H1 (cell line): Measurements from ENCODE around the gene PET100. TPM values are rescaled to one million over a fixed set of nuclear protein-coding genes. Genes with fewer than 3 reads are reported as not detected.

Experiments
- CTCF ChIA-PET: fragments of 300-600 bp; sonication (Branson Sonifier 250); formaldehyde crosslinking; loops from one replicate; lab custom pipeline; 2021; ENCODE audit not compliant: partially characterized antibody; lab: Charles Lee
- POLR2A ChIA-PET: fragments of 300-600 bp; sonication (Branson Sonifier 250); formaldehyde crosslinking; loops from one replicate; lab custom pipeline; 2021; ENCODE audit warnings: inconsistent platforms; ENCODE audit not compliant: partially characterized antibody; lab: Charles Lee
- DNase-seq, 2 experiments: peaks; one replicate each; pipeline versions ENCODE4 v3.0.0 to v3.0.0-alpha.2; 2010 to 2022; ENCODE audit warnings: low spot score in 2 of 2, low read depth in 1 of 2, mixed read lengths in 1 of 2
- FAIRE-seq: peaks from 2 replicates; lab custom pipeline; 2011; peaks lifted over from hg19 to GRCh38; lab: Jason Lieb, UNC
- H2AFZ ChIP-seq: 2 replicates; pipeline ENCODE4 v1.8.1; 2012; ENCODE audit warnings: low read length, inconsistent platforms
- H2AK5ac ChIP-seq: 2 replicates; pipeline ENCODE4 v1.6.1; 2013; ENCODE audit warnings: low read depth, low read length
- H2BK120ac ChIP-seq: replicated peaks from 2 replicates; pipeline ENCODE3; 2013; ENCODE audit warnings: low read depth, low read length, inconsistent platforms
- H2BK12ac ChIP-seq: 2 replicates; pipeline ENCODE4 v1.6.1; 2013; ENCODE audit warnings: low read depth, low read length
- H2BK15ac ChIP-seq: 2 replicates; pipeline ENCODE4 v1.6.1; 2013; ENCODE audit warnings: low read length
- H2BK20ac ChIP-seq: 2 replicates; pipeline ENCODE4 v1.6.1; 2013; ENCODE audit warnings: low read length
- H2BK5ac ChIP-seq: 2 replicates; pipeline ENCODE4 v1.6.1; 2013; ENCODE audit warnings: low read depth, low read length
- H3K14ac ChIP-seq: 2 replicates; pipeline ENCODE4 v1.6.1; 2013; ENCODE audit warnings: inconsistent platforms; ENCODE audit not compliant: insufficient read length
- H3K18ac ChIP-seq: 2 replicates; pipeline ENCODE4 v1.6.1; 2013; ENCODE audit warnings: low read length; ENCODE audit errors: extremely low read depth
- H3K23ac ChIP-seq: 2 replicates; pipeline ENCODE4 v1.6.1; 2013; ENCODE audit warnings: inconsistent platforms; ENCODE audit not compliant: insufficient read length
- H3K23me2 ChIP-seq: 2 replicates; pipeline ENCODE4 v1.6.1; 2013; ENCODE audit warnings: low read depth, low read length
- H3K27ac ChIP-seq: 2 replicates; pipeline ENCODE4 v1.6.1; 2011; ENCODE audit warnings: low read depth, low read length, inconsistent platforms
- H3K27me3 ChIP-seq, 4 experiments: replicated peaks in 1 of 4; 1 replicate in 1 of 4; 2 replicates in 3 of 4; pipeline versions ENCODE4 v1.6.1 to v1.8.1; 2011 to 2013; ENCODE audit warnings: low read length in 3 of 4, mild to moderate bottlenecking in 3 of 4, inconsistent platforms in 2 of 4, mixed read lengths in 2 of 4, moderate library complexity in 1 of 4; ENCODE audit not compliant: control insufficient read depth in 3 of 4, insufficient read depth in 3 of 4; ENCODE audit errors: extremely low read depth in 1 of 4
- H3K36me3 ChIP-seq, 4 experiments: 2 replicates each; pipeline versions ENCODE4 v1.6.1 to v1.8.1; 2011 to 2013; ENCODE audit warnings: mild to moderate bottlenecking in 4 of 4, low read length in 3 of 4, moderate library complexity in 2 of 4, control low read depth in 1 of 4, inconsistent platforms in 1 of 4; ENCODE audit not compliant: insufficient read depth in 4 of 4, control insufficient read depth in 2 of 4
- H3K4ac ChIP-seq: replicated peaks from 2 replicates; pipeline ENCODE3; 2013; ENCODE audit warnings: low read length, low read depth, mixed read lengths, inconsistent platforms; ENCODE audit not compliant: insufficient read length
- H3K4me1 ChIP-seq, 4 experiments: replicated peaks in 1 of 4; 1 replicate in 1 of 4; 2 replicates in 3 of 4; pipeline versions ENCODE4 v1.6.1 to v1.8.1; 2011 to 2013; ENCODE audit warnings: low read length in 3 of 4, inconsistent platforms in 2 of 4, mixed read lengths in 1 of 4; ENCODE audit not compliant: insufficient read depth in 4 of 4, control insufficient read depth in 3 of 4
- H3K4me2 ChIP-seq, 2 experiments: 2 replicates each; pipeline versions ENCODE4 v1.6.1 to v1.8.1; 2011 to 2013; ENCODE audit warnings: low read depth in 2 of 2, low read length in 2 of 2, control low read depth in 1 of 2, inconsistent platforms in 1 of 2, mild to moderate bottlenecking in 1 of 2; ENCODE audit not compliant: insufficient read depth in 1 of 2
- H3K4me3 ChIP-seq, 4 experiments: fragments of 200-600, 300-600 bp in 1 of 4; sonication (generic), shearing (Covaris generic), sonication (Bioruptor Twin) in 1 of 4; 2 replicates each; pipeline versions ENCODE4 v1.5.1 to v1.8.1; 2011 to 2016; ENCODE audit warnings: low read length in 4 of 4, low read depth in 3 of 4, control low read depth in 2 of 4, inconsistent platforms in 2 of 4, mild to moderate bottlenecking in 2 of 4, mixed read lengths in 1 of 4, moderate library complexity in 1 of 4; ENCODE audit not compliant: insufficient read depth in 2 of 4; ENCODE audit errors: extremely low read depth in 1 of 4
- H3K56ac ChIP-seq: replicated peaks from 2 replicates; pipeline ENCODE3; 2013; ENCODE audit warnings: low read depth, mild to moderate bottlenecking, mixed read lengths, low read length, inconsistent platforms; ENCODE audit not compliant: insufficient read length
- H3K79me1 ChIP-seq: 2 replicates; pipeline ENCODE4 v1.6.1; 2013; ENCODE audit warnings: low read depth, low read length, control low read depth
- H3K79me2 ChIP-seq, 2 experiments: 2 replicates each; pipeline versions ENCODE4 v1.6.1 to v1.8.1; 2012 to 2013; ENCODE audit warnings: low read length in 2 of 2, mild to moderate bottlenecking in 2 of 2, inconsistent platforms in 1 of 2; ENCODE audit not compliant: insufficient read depth in 2 of 2, control insufficient read depth in 1 of 2
- H3K9ac ChIP-seq, 4 experiments: replicated peaks in 1 of 4; 1 replicate in 1 of 4; 2 replicates in 3 of 4; pipeline versions ENCODE4 v1.6.1 to v1.8.1; 2011 to 2013; ENCODE audit warnings: low read depth in 3 of 4, low read length in 3 of 4, control low read depth in 2 of 4, mild to moderate bottlenecking in 2 of 4, moderate library complexity in 2 of 4, inconsistent platforms in 1 of 4; ENCODE audit errors: extremely low read depth in 1 of 4
- H3K9me3 ChIP-seq, 2 experiments: 2 replicates each; pipeline versions ENCODE4 v1.6.1 to v1.8.1; 2012 to 2013; ENCODE audit warnings: mild to moderate bottlenecking in 2 of 2, moderate library complexity in 2 of 2, control low read depth in 1 of 2, inconsistent platforms in 1 of 2, low read depth in 1 of 2, low read length in 1 of 2, mixed read lengths in 1 of 2; ENCODE audit not compliant: insufficient read depth in 2 of 2
- H4K20me1 ChIP-seq, 2 experiments: replicated peaks in 1 of 2; 2 replicates each; pipeline versions ENCODE3 to v1.8.1; 2011 to 2013; ENCODE audit warnings: inconsistent platforms in 2 of 2, low read length in 2 of 2, mild to moderate bottlenecking in 1 of 2; ENCODE audit not compliant: insufficient read depth in 2 of 2, control insufficient read depth in 1 of 2
- H4K5ac ChIP-seq: 2 replicates; pipeline ENCODE4 v1.6.1; 2013; ENCODE audit warnings: low read length, low read depth, mixed read lengths, inconsistent platforms; ENCODE audit not compliant: insufficient read length
- H4K8ac ChIP-seq: 2 replicates; pipeline ENCODE4 v1.8.0; 2013; ENCODE audit warnings: mild to moderate bottlenecking, moderate library complexity, low read length, inconsistent platforms; ENCODE audit not compliant: insufficient read depth; ENCODE audit errors: extremely low read depth
- H4K91ac ChIP-seq: replicated peaks from 2 replicates; pipeline ENCODE3; 2013; ENCODE audit warnings: low read length, mixed read lengths, inconsistent platforms; ENCODE audit not compliant: insufficient read length
- TAF1 ChIP-seq: IDR thresholded peaks from 2 replicates; pipeline ENCODE4 v1.6.1; 2011; ENCODE audit warnings: mild to moderate bottlenecking, low read depth, low read length
- WGBS, 2 experiments: shearing (Covaris generic) in 1 of 2; methylation state at CpG; one replicate each; pipeline versions ENCODE4 v1.1.6 to v1.1.7; 2013 to 2015; ENCODE audit warnings: low lambda C conversion rate in 2 of 2, mixed read lengths in 2 of 2, inconsistent platforms in 1 of 2, low coverage in 1 of 2, missing lambda C conversion rate in 1 of 2; ENCODE audit not compliant: insufficient replicate concordance in 2 of 2, insufficient coverage in 1 of 2, insufficient read length in 1 of 2; ENCODE audit errors: extremely low coverage in 1 of 2, missing lambda C conversion rate in 1 of 2; 5-methylcytosine and 5-hydroxymethylcytosine counted together
- polyA plus RNA-seq, 7 experiments: library from polyadenylated mRNA; depleted of rRNA in 3 of 7; stranded (reverse) in 5 of 7; unstranded in 2 of 7; fragments of >200 nt in 5 of 7; fragments of 200-250 nt in 2 of 7; gene quantifications; 1 replicate in 5 of 7; 2 replicates in 1 of 7; 4 replicates in 1 of 7; pipeline versions ENCODE4 v1.2.1 to v1.2.3, GENCODE V29; 2011 to 2013; ENCODE audit warnings: missing spikeins in 2 of 7, mixed read lengths in 2 of 7
- total RNA-seq: library from RNA; stranded (reverse); fragmentation: NEBNext Ultra II Directional; extraction: Animal tissue kit (Norgen Biotek cat#: 25700); gene quantifications from 2 replicates; pipeline ENCODE4 v1.2.1, GENCODE V29; 2021

PET100 gene
- total and polyA plus RNA-seq, 2 of the 8 experiments (the other 6 are each of a cell fraction or from before 2014, with no cell fraction given) = 80.8 to 105 TPM

DNA sequence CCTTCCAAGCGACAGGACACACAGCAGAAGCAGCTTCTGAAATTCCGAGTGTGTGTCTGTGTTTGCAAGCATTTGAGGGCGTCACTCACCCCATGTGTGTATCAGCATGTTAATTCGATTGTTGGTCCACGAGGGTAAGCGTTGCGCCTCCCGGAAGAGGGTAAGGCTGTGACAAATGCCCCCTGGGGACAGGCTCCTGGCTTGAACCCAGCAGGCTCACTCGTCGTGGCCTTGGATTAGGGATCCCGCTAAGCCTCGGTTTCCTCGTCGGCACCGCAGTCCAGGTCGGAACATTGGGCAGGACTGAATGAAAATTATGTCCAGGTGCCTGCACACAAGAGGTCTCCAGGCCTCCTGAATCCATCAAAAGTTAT lies 6.7 kb downstream of the PET100 start:
- CTCF ChIA-PET = interaction anchor here (1.2 to 1.7 kb wide), 4 partner anchors 39 to 70 kb away, joined by 4 to 7 read pairs (median 6); partner anchors contain the start of gene TRAPPC5
- no peak overlapping the region for H2BK20ac ChIP-seq
- peaks cover 5% of the 10 kb centered on the region; the same call in 1 of the 2 replicates for H3K23me2 ChIP-seq
- no peak overlapping the region; the same call in 1 of the 2 replicates for H4K8ac ChIP-seq
- no peak overlapping the region for H4K5ac ChIP-seq
- H3K56ac ChIP-seq = no peak overlapping the region
- peak overlapping the region in 1 of 4 experiments; percentile 88; a peak in 2 of 8 replicates for H3K4me3 ChIP-seq
- H2BK15ac ChIP-seq = peak overlapping the region; percentile 98; the same call in 1 of the 2 replicates
- POLR2A ChIA-PET = interaction anchor here (0.8 to 5.7 kb wide), 2 partner anchors 13 to 59 kb away, joined by 3 to 34 read pairs; no protein-coding TSS in a partner anchor
- FAIRE-seq (no peak), DNase-seq (no peak)
- H3K79me1 ChIP-seq = no peaks in the 10 kb centered on the region; the same call in 1 of the 2 replicates
- no peak overlapping the region for H2BK120ac ChIP-seq
- H3K9ac ChIP-seq = no peak overlapping the region
- H3K14ac ChIP-seq = no peak overlapping the region
- peaks cover 0 to 3% of the 10 kb centered on the region in 2 experiments; a peak in 1 of 4 replicates for H3K79me2 ChIP-seq
- no peak overlapping the region for H3K27ac ChIP-seq
- H3K23ac ChIP-seq = no peak overlapping the region
- peaks cover 0 to 6% (median under 1%) of the 10 kb centered on the region in 4 experiments; a peak in 3 of 7 replicates for H3K4me1 ChIP-seq
- H2AFZ ChIP-seq = no peak overlapping the region
- H3K27me3 ChIP-seq = peaks cover 3 to 19% (median 16%) of the 10 kb centered on the region in 4 experiments
- no peak overlapping the region for H3K18ac ChIP-seq
- H3K36me3 ChIP-seq = peaks cover 0 to 6% (median 0%) of the 10 kb centered on the region in 4 experiments; a peak in 3 of 8 replicates
- peak overlapping the region; percentile 34 to 54; a peak in 3 of 4 replicates for H3K4me2 ChIP-seq
- TF ChIP-seq TAF1 = no peak
- TF ChIP-seq, all 59 proteins: peak for 0
- no peak overlapping the region for H4K91ac ChIP-seq
- H3K9me3 ChIP-seq = no peaks in the 10 kb centered on the region; a peak in 1 of 4 replicates
- H2BK5ac ChIP-seq = no peak overlapping the region
- H3K4ac ChIP-seq = no peak overlapping the region
- peak overlapping the region; percentile 34; the same call in 1 of the 2 replicates for H2AK5ac ChIP-seq
- 78% methylated on average over 16 of the region's 16 CpGs; no CpG with 5 or more reads in 1 of the 2 experiments for WGBS, 2 experiments
- H2BK12ac ChIP-seq = peak overlapping the region; percentile 78; the same call in 1 of the 2 replicates
- H4K20me1 ChIP-seq = peaks cover 3 to 16% of the 10 kb centered on the region in 2 experiments
